ENCODE measurements around the gene PCDHA1. TPM values are rescaled to one million over a fixed set of nuclear protein-coding genes. Genes with fewer than 3 reads are reported as not detected.

Gene PCDHA1
- total RNA-seq: not detected

GRCh38 chr5:140785905-140786686 lies at the start of gene PCDHA1:
TSS of gene PCDHA1 (plus strand) at chr5:140786140.
- Histone ChIP-seq H3K27me3 (no peaks in the 10 kb centered on the region), H3K4me3 (no peak within 1 kb of the TSS), H3K4me1 (no peaks in the 10 kb centered on the region), H3K9me3 (peaks cover 0 to 84% (median 15%) of the 10 kb centered on the region in 4 donors), H3K27ac (no peak within 1 kb of the TSS), H3K36me3 (no peaks in the 10 kb centered on the region)
- WGBS, 2 donors: 21 to 31% methylated on average over 25 to 29 of the region's 29 CpGs
- TF ChIP-seq CTCF (IDR thresholded peaks at IDR 0.05): no peak
- TF ChIP-seq EP300 (IDR thresholded peaks at IDR 0.05): no peak
- TF ChIP-seq POLR2A (IDR thresholded peaks at IDR 0.05): no peak
- no peak for DNase-seq (ENCODE audit: low spot score in 2 of 2)

- Histone ChIP-seq H3K27me3 (no peaks in the 10 kb centered on the region), H3K4me3 (no peak overlapping the region), H3K36me3 (no peaks in the 10 kb centered on the region), H3K27ac (no peak overlapping the region), H3K9me3 (peaks cover 0 to 18% (median 0%) of the 10 kb centered on the region in 4 donors), H3K4me1 (no peaks in the 10 kb centered on the region)
- WGBS, 2 donors: 76 to 83% methylated on average over 1 of the region's 1 CpG
- no peak for TF ChIP-seq POLR2A (IDR thresholded peaks at IDR 0.05)
- TF ChIP-seq CTCF (IDR thresholded peaks at IDR 0.05): no peak
- no peak for TF ChIP-seq EP300 (IDR thresholded peaks at IDR 0.05)
- DNase-seq (ENCODE audit: low spot score in 2 of 2): no peak
Measured at GRCh38 chr5:140737486-140737885, 48.5 kb upstream of the PCDHA1 start.

- no peak for TF ChIP-seq CTCF (IDR thresholded peaks at IDR 0.05)
- no peak for TF ChIP-seq POLR2A (IDR thresholded peaks at IDR 0.05)
- TF ChIP-seq EP300 (IDR thresholded peaks at IDR 0.05): no peak
- Histone ChIP-seq H3K27ac (no peak overlapping the region), H3K4me3 (no peak overlapping the region), H3K36me3 (no peaks in the 10 kb centered on the region), H3K4me1 (no peaks in the 10 kb centered on the region), H3K27me3 (no peaks in the 10 kb centered on the region), H3K9me3 (peaks cover 0 to 49% (median 0%) of the 10 kb centered on the region in 4 donors)
- no peak for DNase-seq (ENCODE audit: low spot score in 2 of 2)
- 77 to 94% methylated on average over 1 of the region's 1 CpG for WGBS, 2 donors
Measured at GRCh38 chr5:140741967-140742366, 44.0 kb upstream of the PCDHA1 start.

GRCh38 chr5:140753561-140753960 lies 32.4 kb upstream of the PCDHA1 start:
- no peaks in the 10 kb centered on the region for H3K36me3 ChIP-seq
- DNase-seq (ENCODE audit: low spot score in 2 of 2): no peak
- H3K4me1 ChIP-seq: no peaks in the 10 kb centered on the region
- H3K27ac ChIP-seq: no peak overlapping the region
- WGBS, 2 donors: 75 to 100% methylated on average over 2 to 5 of the region's 5 CpGs
- no peaks in the 10 kb centered on the region for H3K27me3 ChIP-seq
- H3K4me3 ChIP-seq: no peak overlapping the region
- TF ChIP-seq EP300 (IDR thresholded peaks at IDR 0.05): no peak
- TF ChIP-seq CTCF (IDR thresholded peaks at IDR 0.05): no peak
- H3K9me3 ChIP-seq: peaks cover 0 to 100% (median 8%) of the 10 kb centered on the region in 4 donors

GRCh38 chr5:140764177-140764973 lies 21.6 kb upstream of the PCDHA1 start:
- Histone ChIP-seq H3K4me1 (no peaks in the 10 kb centered on the region), H3K4me3 (no peak overlapping the region), H3K36me3 (no peaks in the 10 kb centered on the region), H3K27ac (no peak overlapping the region), H3K27me3 (no peaks in the 10 kb centered on the region), H3K9me3 (peaks cover 4 to 99% (median 46%) of the 10 kb centered on the region in 4 donors)
- no peak for TF ChIP-seq EP300 (IDR thresholded peaks at IDR 0.05)
- DNase-seq (ENCODE audit: low spot score in 2 of 2): no peak
- 88 to 92% methylated on average over 2 of the region's 2 CpGs for WGBS, 2 donors
